HCT116 (cell line): ENCODE measurements around the gene ACTN4. TPM values are rescaled to one million over a fixed set of nuclear protein-coding genes. Genes with fewer than 3 reads are reported as not detected.

Experiments used
- ATAC-seq: fragments of 200-7000 bp; cut with Tn5 transposase; 2 replicates; pipeline ENCODE4 v1.9.1; 2020; ENCODE audit warnings: mild to moderate bottlenecking, moderate library complexity
- BruUV-seq: library from RNA; stranded (reverse); fragments of 400-500 nt; replicated peaks from 2 replicates; lab custom pipeline; 2021; lab: Mats Ljungman, UMichigan
- CTCF ChIA-PET: fragments of 300-600 bp; sonication (Branson Sonifier 250); formaldehyde crosslinking; loops from one replicate; lab custom pipeline; 2021; ENCODE audit warnings: antibody characterized with exemption; lab: Charles Lee
- POLR2A ChIA-PET: fragments of 300-600, 350-600 bp; sonication (Branson Sonifier 250); formaldehyde crosslinking; loops from one replicate; lab custom pipeline; 2021; ENCODE audit warnings: antibody characterized with exemption; lab: Charles Lee
- RAD21 ChIA-PET, 2 experiments: fragments of 300-600 bp; sonication (Branson Sonifier 250); formaldehyde crosslinking; loops; one replicate each; lab custom pipeline; 2023; ENCODE audit warnings: low total read pairs in 2 of 2; ENCODE audit not compliant: uncharacterized antibody in 2 of 2, unreplicated experiment in 2 of 2, low non-redundant PET in 1 of 2; lab: Charles Lee
- DNase-seq: peaks from one replicate; pipeline ENCODE4 v3.0.0-alpha.2; 2010; ENCODE audit warnings: low read depth, low spot score
- H2AFZ ChIP-seq: fragments of 200-600 bp; shearing (Covaris generic), sonication (generic); 2 replicates; pipeline ENCODE4 v1.6.1; 2017; ENCODE audit warnings: low read depth, mixed run types, mixed read lengths, antibody characterized with exemption, low read length; ENCODE audit not compliant: poor library complexity, severe bottlenecking
- H3K27ac ChIP-seq: 2 replicates; pipeline ENCODE4 v1.5.1; 2012; ENCODE audit warnings: low read depth, low read length
- H3K27me3 ChIP-seq: fragments of 200-600 bp; sonication (generic); 2 replicates; pipeline ENCODE4 v1.6.1; 2016; ENCODE audit warnings: mixed run types, low read length, mixed read lengths; ENCODE audit not compliant: insufficient read depth
- H3K36me3 ChIP-seq, 2 experiments: fragments of 200-500 bp in 1 of 2; fragments of 200-600 bp in 1 of 2; sonication (Bioruptor generic) in 1 of 2; sonication (generic) in 1 of 2; 2 replicates each; pipeline versions ENCODE4 v1.5.1 to v1.6.1; 2014 to 2016; ENCODE audit warnings: low read length in 2 of 2, inconsistent platforms in 1 of 2, mixed read lengths in 1 of 2, mixed run types in 1 of 2; ENCODE audit not compliant: insufficient read depth in 2 of 2, control insufficient read depth in 1 of 2
- H3K4me1 ChIP-seq, 2 experiments: fragments of 200-600 bp in 1 of 2; sonication (generic) in 1 of 2; 2 replicates each; pipeline versions ENCODE4 v1.5.1 to v1.6.1; 2012 to 2017; ENCODE audit warnings: low read length in 2 of 2, inconsistent platforms in 1 of 2, mild to moderate bottlenecking in 1 of 2, mixed read lengths in 1 of 2, mixed run types in 1 of 2, moderate library complexity in 1 of 2; ENCODE audit not compliant: insufficient read depth in 2 of 2, control insufficient read depth in 1 of 2
- H3K4me2 ChIP-seq: fragments of 200-600 bp; sonication (generic); 2 replicates; pipeline ENCODE4 v1.6.1; 2017; ENCODE audit warnings: mixed run types, low read length, mixed read lengths
- H3K4me3 ChIP-seq, 2 experiments: fragments of 200-600 bp in 1 of 2; sonication (generic) in 1 of 2; replicated peaks in 1 of 2; 2 replicates each; pipeline ENCODE4 v1.5.1; 2011 to 2016; ENCODE audit warnings: low read length in 2 of 2, control low read depth in 1 of 2, low read depth in 1 of 2, mild to moderate bottlenecking in 1 of 2, mixed read lengths in 1 of 2, mixed run types in 1 of 2
- H3K79me2 ChIP-seq: fragments of 200-600 bp; sonication (generic); 2 replicates; pipeline ENCODE4 v1.6.1; 2017; ENCODE audit warnings: mild to moderate bottlenecking, mixed run types, low read length, moderate library complexity, mixed read lengths; ENCODE audit not compliant: insufficient read depth
- H3K9ac ChIP-seq: fragments of 200-600 bp; sonication (generic); 2 replicates; pipeline ENCODE4 v1.6.1; 2016; ENCODE audit warnings: low read length, mixed read lengths
- H3K9me2 ChIP-seq: fragments of 200-600 bp; sonication (generic), shearing (Covaris generic); 2 replicates; pipeline ENCODE4 v1.6.1; 2017; ENCODE audit warnings: mixed run types, mild to moderate bottlenecking, moderate library complexity; ENCODE audit not compliant: insufficient read depth
- H3K9me3 ChIP-seq, 2 experiments: fragments of 200-500 bp in 1 of 2; fragments of 200-600 bp in 1 of 2; sonication (Bioruptor generic) in 1 of 2; sonication (generic) in 1 of 2; 2 replicates each; pipeline ENCODE4 v1.6.1; 2014 to 2017; ENCODE audit warnings: low read length in 2 of 2, mixed read lengths in 2 of 2, inconsistent platforms in 1 of 2, low read depth in 1 of 2, mild to moderate bottlenecking in 1 of 2, mixed run types in 1 of 2, moderate library complexity in 1 of 2; ENCODE audit not compliant: control insufficient read depth in 1 of 2, insufficient read depth in 1 of 2
- H4K20me1 ChIP-seq: fragments of 200-600 bp; sonication (generic), shearing (Covaris generic); 2 replicates; pipeline ENCODE4 v1.6.1; 2017; ENCODE audit warnings: mixed run types, mild to moderate bottlenecking, moderate library complexity; ENCODE audit not compliant: insufficient read depth
- ELF1 ChIP-seq: IDR thresholded peaks from 2 replicates; pipeline ENCODE4 v1.6.1; 2012; ENCODE audit warnings: low read depth, borderline replicate concordance
- FOSL1 ChIP-seq: IDR thresholded peaks from 2 replicates; pipeline ENCODE4 v1.6.1; 2012; ENCODE audit warnings: low read depth
- RAD21 ChIP-seq: IDR thresholded peaks from 2 replicates; pipeline ENCODE4 v1.6.1; 2012; ENCODE audit warnings: low read depth, mild to moderate bottlenecking
- SIN3A ChIP-seq: IDR thresholded peaks from 2 replicates; pipeline ENCODE4 v1.6.1; 2012; ENCODE audit warnings: low read depth
- SP1 ChIP-seq: IDR thresholded peaks from 2 replicates; pipeline ENCODE4 v1.6.1; 2012; ENCODE audit warnings: low read depth
- TCF7L2 ChIP-seq: IDR thresholded peaks from 2 replicates; pipeline ENCODE4 v1.7.0; 2011; ENCODE audit warnings: borderline replicate concordance, inconsistent platforms; ENCODE audit not compliant: insufficient read depth, insufficient read length; ENCODE audit errors: extremely low read depth
- intact Hi-C: fragments of 100-400 bp; cut with micrococcal nuclease; formaldehyde crosslinking; loops from 2 replicates; pipeline ENCODE4 v1.10.0; 2022
- total RNA-seq: library from RNA; stranded (reverse); gene quantifications from one replicate; pipeline ENCODE4 v1.2.1, GENCODE V29; 2021; ENCODE audit not compliant: unreplicated experiment

The ACTN4 gene
- total RNA-seq, 1 experiment from 2014 or later = 651 TPM

DNA sequence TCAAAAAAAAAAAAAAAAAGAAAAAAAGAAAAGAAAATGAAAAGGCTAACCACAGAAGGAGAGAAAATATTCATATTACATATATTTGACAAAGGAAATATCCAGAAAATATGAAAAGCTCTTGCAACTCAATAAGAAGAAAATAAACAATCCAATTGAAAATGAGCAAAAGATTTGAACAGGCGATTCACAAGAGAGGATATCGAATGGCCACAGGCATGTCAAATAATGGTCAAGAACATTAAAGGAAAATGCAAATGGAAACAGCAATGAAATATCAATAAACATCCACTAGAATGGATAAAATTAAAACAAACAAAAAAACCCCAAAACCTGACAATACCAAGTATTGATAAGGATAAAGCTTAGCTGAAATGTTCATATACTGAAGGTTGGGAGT is 117.8 kb downstream of the ACTN4 start:
- intact Hi-C loops = no loop called here
- Histone ChIP-seq H3K27me3 (no peaks in the 10 kb centered on the region), H3K4me2 (no peak overlapping the region), H3K4me3 (no peak overlapping the region), H3K9me2 (no peaks in the 10 kb centered on the region), H4K20me1 (no peaks in the 10 kb centered on the region), H3K4me1 (peaks cover 0 to 6% of the 10 kb centered on the region in 2 experiments; a peak in 1 of 4 replicates), H3K9ac (no peak overlapping the region), H3K9me3 (no peaks in the 10 kb centered on the region), H3K79me2 (no peaks in the 10 kb centered on the region), H3K36me3 (no peaks in the 10 kb centered on the region), H2AFZ (no peak overlapping the region), H3K27ac (no peak overlapping the region)
- ChIA-PET CTCF (interaction anchor here (0.7 kb wide), 1 partner anchor 18 kb away, joined by 3 read pairs; no protein-coding TSS in a partner anchor), POLR2A (no interaction called here), RAD21 (no interaction called here)
- no peak for DNase-seq
- no TSS peak for BruUV-seq
- no peak for ATAC-seq
- TF ChIP-seq TCF7L2 (no peak), SIN3A (no peak), SP1 (no peak), ELF1 (no peak)

DNA sequence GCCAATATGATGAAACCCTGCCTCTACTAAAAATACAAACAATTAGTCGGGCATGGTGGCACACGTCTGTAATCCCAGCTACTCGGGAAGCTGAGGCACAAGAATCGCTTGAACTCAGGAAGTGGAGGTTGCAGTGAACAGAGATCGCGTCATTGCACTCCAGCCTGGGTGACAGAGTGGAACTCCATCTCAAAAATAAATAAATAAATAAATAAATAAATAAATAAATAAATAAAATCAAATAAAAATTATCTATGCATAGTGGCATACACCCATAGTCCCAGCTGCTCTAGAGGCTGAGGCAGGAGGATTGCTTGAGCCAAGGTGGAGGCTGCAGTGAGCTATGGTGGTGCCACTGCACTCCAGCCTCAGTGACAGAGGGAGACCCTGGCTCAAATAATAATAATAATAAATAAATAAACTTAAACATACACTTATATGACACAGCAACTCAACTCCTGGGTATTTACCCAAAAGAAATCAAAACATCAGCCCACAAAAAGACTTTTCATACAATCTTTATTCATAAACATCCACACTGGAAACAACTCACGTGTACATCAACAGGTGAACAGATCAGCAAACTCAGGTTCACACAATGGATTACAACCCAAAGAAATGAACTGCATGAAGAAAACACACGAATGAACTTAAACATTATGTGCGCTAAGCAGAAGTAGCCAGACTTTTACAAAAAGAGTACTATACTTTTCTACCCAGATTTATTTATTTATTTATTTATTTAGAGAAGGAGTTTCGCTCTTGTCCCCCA is 119.0 kb downstream of the ACTN4 start:
- no peak overlapping the region for H3K27ac ChIP-seq
- DNase-seq (no peak), ATAC-seq (no peak)
- intact Hi-C loops = no loop called here
- no peaks in the 10 kb centered on the region for H3K9me3 ChIP-seq
- H3K27me3 ChIP-seq = no peaks in the 10 kb centered on the region
- no peak for TF ChIP-seq RAD21
- no peak for TF ChIP-seq SIN3A
- no peak for TF ChIP-seq FOSL1
- H4K20me1 ChIP-seq = no peaks in the 10 kb centered on the region
- no peaks in the 10 kb centered on the region for H3K9me2 ChIP-seq
- no peak overlapping the region for H3K4me2 ChIP-seq
- no peak overlapping the region for H3K9ac ChIP-seq
- ChIA-PET POLR2A (interaction anchor here (0.7 kb wide), 1 partner anchor 24 kb away, joined by 3 read pairs; no protein-coding TSS in a partner anchor), CTCF (no interaction called here), RAD21 (no interaction called here)
- H3K79me2 ChIP-seq = no peaks in the 10 kb centered on the region
- H2AFZ ChIP-seq = no peak overlapping the region
- H3K4me1 ChIP-seq = peaks cover 0 to 6% of the 10 kb centered on the region in 2 experiments; a peak in 1 of 4 replicates
- H3K36me3 ChIP-seq = no peaks in the 10 kb centered on the region
- BruUV-seq = no TSS peak
- no peak overlapping the region for H3K4me3 ChIP-seq
